Activated CD8-positive, alpha-beta T cell treated with anti-CD3 and anti-CD28 coated beads for 36 hours (primary cell): ENCODE data around the gene KDELR3. TPM values are rescaled to one million over a fixed set of nuclear protein-coding genes. Genes with fewer than 3 reads are reported as not detected.

ENCODE experiments used
- ATAC-seq: fragments of 200-7000 bp; cut with Tn5 transposase; one replicate; pipeline ENCODE4 v1.10.0; 2021; ENCODE audit warnings: mild to moderate bottlenecking, moderate library complexity
- CTCF ChIA-PET: fragments of 350-600 bp; sonication (Branson Sonifier 250); formaldehyde crosslinking; loops from one replicate; lab custom pipeline; 2021; ENCODE audit warnings: antibody characterized with exemption; lab: Charles Lee
- POLR2A ChIA-PET: fragments of 350-600 bp; sonication (Branson Sonifier 250); formaldehyde crosslinking; loops from one replicate; lab custom pipeline; 2021; ENCODE audit warnings: antibody characterized with exemption; lab: Charles Lee
- DNase-seq: peaks from one replicate; pipeline ENCODE4 v3.0.0-alpha.2; 2020
- H3K27ac Mint-ChIP-seq: one replicate; pipeline ENCODE4 v1.8.0; 2021; ENCODE audit warnings: mild to moderate bottlenecking, mixed read lengths
- H3K27me3 Mint-ChIP-seq: one replicate; pipeline ENCODE4 v1.8.0; 2021; ENCODE audit warnings: mixed read lengths
- H3K36me3 Mint-ChIP-seq: one replicate; pipeline ENCODE4 v1.8.0; 2021; ENCODE audit warnings: low read depth, mixed read lengths
- H3K4me1 Mint-ChIP-seq: one replicate; pipeline ENCODE4 v1.8.0; 2021; ENCODE audit warnings: low read depth, mixed read lengths
- H3K4me3 Mint-ChIP-seq: one replicate; pipeline ENCODE4 v1.8.0; 2021; ENCODE audit warnings: mild to moderate bottlenecking, moderate library complexity, mixed read lengths
- H3K9me3 Mint-ChIP-seq: one replicate; pipeline ENCODE4 v1.8.0; 2021; ENCODE audit warnings: mixed read lengths
- CTCF ChIP-seq: fragments of 200-600 bp; IDR thresholded peaks from one replicate; pipeline ENCODE4 v1.8.0; 2022; ENCODE audit warnings: antibody characterized with exemption, mild to moderate bottlenecking
- intact Hi-C: fragments of 100-400 bp; cut with micrococcal nuclease; formaldehyde crosslinking; loops from one replicate; pipeline ENCODE4 v1.10.0; 2022
- total RNA-seq, 2 experiments: library from RNA; stranded (reverse); gene quantifications; one replicate each; pipeline ENCODE4 v1.2.3, GENCODE V29; 2021

Gene KDELR3
- total RNA-seq, 2 experiments from 2014 or later, result 1.7 to 2.1 TPM

- peaks cover 80% of the 10 kb centered on the region for H3K36me3 Mint-ChIP-seq
- H3K27me3 Mint-ChIP-seq, result no peaks in the 10 kb centered on the region
- intact Hi-C loops, result no loop called here
- ATAC-seq (peak; percentile 72), DNase-seq (no peak)
- no peak for TF ChIP-seq CTCF
- no peaks in the 10 kb centered on the region for H3K9me3 Mint-ChIP-seq
- CTCF ChIA-PET, result interaction anchor here (0.9 to 1.4 kb wide), 2 partner anchors 16 to 73 kb away, joined by 3 to 5 read pairs; no protein-coding TSS in a partner anchor
- peak overlapping the region; percentile 66 for H3K27ac Mint-ChIP-seq
- peaks cover 66% of the 10 kb centered on the region for H3K4me1 Mint-ChIP-seq
- H3K4me3 Mint-ChIP-seq, result no peak overlapping the region
- POLR2A ChIA-PET, result interaction anchor here (0.6 to 1.8 kb wide), 6 partner anchors 9 to 73 kb away, joined by 3 to 7 read pairs (median 5); partner anchors contain the start of gene DMC1
Measured at GRCh38 chr22:38497869-38498268, 30.0 kb downstream of the KDELR3 start.

GRCh38 chr22:38501797-38502672 lies 34.1 kb downstream of the KDELR3 start:
- POLR2A ChIA-PET, result interaction anchor here (0.6 to 4.9 kb wide), 9 partner anchors 8 to 69 kb away, joined by 3 to 43 read pairs (median 4); no protein-coding TSS in a partner anchor
- Mint-ChIP-seq H3K4me3 (peak overlapping the region; percentile 93), H3K36me3 (peaks cover 74% of the 10 kb centered on the region), H3K27ac (peak overlapping the region; percentile 100), H3K27me3 (no peaks in the 10 kb centered on the region), H3K9me3 (no peaks in the 10 kb centered on the region), H3K4me1 (peaks cover 57% of the 10 kb centered on the region)
- intact Hi-C loops, result no loop called here
- ATAC-seq (no peak), DNase-seq (no peak)
- CTCF ChIA-PET, result interaction anchor here (1.3 kb wide), 1 partner anchor 8 kb away, joined by 6 read pairs; no protein-coding TSS in a partner anchor
- no peak for TF ChIP-seq CTCF

GRCh38 chr22:38503021-38503420 lies 35.1 kb downstream of the KDELR3 start:
- peak overlapping the region; percentile 93 for H3K4me3 Mint-ChIP-seq
- POLR2A ChIA-PET, result interaction anchor here (0.6 to 4.9 kb wide), 7 partner anchors 7 to 68 kb away, joined by 3 to 43 read pairs (median 4); partner anchors contain the start of gene DMC1
- ATAC-seq (no peak), DNase-seq (no peak)
- H3K27ac Mint-ChIP-seq, result peak overlapping the region; percentile 100
- H3K4me1 Mint-ChIP-seq, result peaks cover 55% of the 10 kb centered on the region
- no peaks in the 10 kb centered on the region for H3K27me3 Mint-ChIP-seq
- CTCF ChIA-PET, result interaction anchor here (0.6 to 1.3 kb wide), 2 partner anchors 9 to 634 kb away, joined by 3 to 6 read pairs; no protein-coding TSS in a partner anchor
- TF ChIP-seq CTCF, result no peak
- peaks cover 71% of the 10 kb centered on the region for H3K36me3 Mint-ChIP-seq
- intact Hi-C loops, result no loop called here
- H3K9me3 Mint-ChIP-seq, result peaks cover 2% of the 10 kb centered on the region

GRCh38 chr22:38504731-38505540 lies 37.0 kb downstream of the KDELR3 start:
- ChIA-PET POLR2A (interaction anchor here (1.2 to 4.9 kb wide), 3 partner anchors 16 to 66 kb away, joined by 4 to 43 read pairs (median 5); partner anchors contain the start of gene DMC1), CTCF (no interaction called here)
- intact Hi-C loops, result loop anchor here (5.0 kb wide), 1 partner anchor 67 kb away; the partner anchor contains the start of gene DMC1
- DNase-seq (peak; percentile 83), ATAC-seq (no peak)
- Mint-ChIP-seq H3K27me3 (no peaks in the 10 kb centered on the region), H3K27ac (peak overlapping the region; percentile 100), H3K9me3 (peaks cover 6% of the 10 kb centered on the region), H3K36me3 (peaks cover 59% of the 10 kb centered on the region), H3K4me1 (peaks cover 40% of the 10 kb centered on the region), H3K4me3 (peak overlapping the region; percentile 93)
- TF ChIP-seq CTCF, result no peak
